Measurements from ENCODE around the gene TSEN15.

Gene TSEN15

DNA sequence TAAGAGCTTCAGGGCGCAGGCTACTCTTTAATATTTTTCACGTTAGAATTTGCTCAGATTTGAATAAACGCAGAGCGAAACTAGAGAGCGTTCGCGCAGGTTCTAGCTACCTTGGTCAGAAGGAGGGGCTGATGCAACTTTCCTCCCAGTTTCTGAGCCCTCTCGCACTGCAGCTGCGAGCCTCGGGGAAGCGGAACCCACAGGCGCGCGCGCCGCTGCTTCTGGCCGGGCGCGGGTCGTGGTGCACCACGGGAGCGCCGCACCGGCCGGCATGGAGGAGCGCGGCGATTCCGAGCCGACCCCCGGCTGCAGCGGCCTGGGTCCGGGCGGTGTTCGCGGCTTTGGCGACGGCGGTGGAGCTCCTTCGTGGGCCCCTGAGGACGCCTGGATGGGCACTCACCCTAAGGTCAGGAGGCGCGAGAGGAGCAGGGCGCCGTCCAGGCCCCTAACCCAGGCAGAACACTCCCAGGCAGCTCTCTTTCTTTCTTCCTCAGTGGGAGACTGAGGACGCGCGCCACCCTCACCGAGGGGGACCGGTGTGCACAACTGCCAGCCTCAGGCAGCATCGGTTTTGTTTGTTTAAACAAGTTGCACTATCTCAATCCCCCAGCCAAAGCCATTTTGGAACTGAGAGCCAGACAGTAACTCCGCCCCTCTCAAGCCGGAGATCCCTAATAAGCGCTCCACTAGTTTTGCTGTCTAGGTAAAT lies at the start of gene TSEN15:
TSS of gene TSEN15 (plus strand) at position 246 of the 709 bp plus-strand sequence. CDS start at position 272, 26 bp downstream.
- peak; percentile 88 for DNase-seq (ENCODE audit: low spot score)

DNA sequence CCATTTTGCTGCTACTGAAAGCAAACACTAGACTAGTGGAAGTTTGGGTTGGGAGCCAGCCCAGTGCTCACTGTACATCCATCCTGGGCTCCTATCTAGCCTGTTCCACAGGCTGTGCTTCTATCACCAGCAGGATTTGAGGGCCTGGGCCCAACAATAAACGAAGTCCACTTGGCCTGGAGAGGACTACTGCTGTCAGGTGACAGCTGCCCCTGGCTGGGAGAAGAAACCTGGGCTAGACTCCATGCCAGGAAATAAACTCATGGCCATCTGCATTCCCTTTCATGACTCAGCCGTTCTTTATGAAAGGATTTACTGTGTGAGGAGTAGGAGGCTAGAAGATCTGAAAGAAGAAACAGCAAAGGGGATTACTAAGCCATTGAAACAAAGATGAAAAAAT lies 49.5 kb upstream of the TSEN15 start:
- no peak for DNase-seq (ENCODE audit: low spot score)

DNA sequence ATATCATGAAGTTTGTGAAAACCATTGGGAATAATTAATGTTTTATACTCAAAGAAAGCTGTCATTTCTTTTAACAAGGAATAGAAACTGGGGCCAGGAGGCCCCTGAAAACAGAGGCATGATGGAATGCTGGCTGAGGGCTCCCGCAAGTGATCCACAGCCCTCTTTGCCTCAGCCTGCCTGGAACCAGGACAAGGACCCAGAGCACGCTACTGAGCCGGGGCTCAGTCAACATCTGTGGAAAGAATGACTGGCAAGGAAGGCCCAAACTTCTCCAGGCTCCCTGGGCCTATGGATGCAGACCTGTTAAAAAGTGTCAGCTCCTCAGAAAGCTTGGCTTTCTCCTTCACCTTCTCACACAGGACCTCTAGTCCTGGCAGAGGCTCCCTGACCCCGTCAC lies 46.6 kb upstream of the TSEN15 start:
- DNase-seq (ENCODE audit: low spot score), result no peak

DNA sequence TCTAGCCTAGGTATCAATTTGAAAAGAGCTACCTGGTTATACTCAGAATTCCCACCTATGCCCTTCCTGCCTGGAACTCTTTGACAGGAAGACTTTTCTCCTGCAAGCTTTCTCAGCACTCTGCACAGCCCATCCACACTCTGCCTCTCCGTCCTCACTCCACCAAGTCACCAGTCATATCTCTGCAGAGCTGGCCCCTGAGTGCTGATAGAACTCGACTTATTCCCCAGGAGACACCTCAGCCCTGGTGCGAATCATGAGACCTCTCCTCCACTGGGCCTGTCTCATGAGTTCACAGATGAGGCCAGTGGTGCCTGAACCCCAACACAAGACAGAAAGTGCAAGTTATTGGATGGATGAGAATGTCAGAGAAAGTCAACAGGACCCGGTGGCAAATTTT lies 46.0 kb upstream of the TSEN15 start:
- no peak for DNase-seq (ENCODE audit: low spot score)

DNA sequence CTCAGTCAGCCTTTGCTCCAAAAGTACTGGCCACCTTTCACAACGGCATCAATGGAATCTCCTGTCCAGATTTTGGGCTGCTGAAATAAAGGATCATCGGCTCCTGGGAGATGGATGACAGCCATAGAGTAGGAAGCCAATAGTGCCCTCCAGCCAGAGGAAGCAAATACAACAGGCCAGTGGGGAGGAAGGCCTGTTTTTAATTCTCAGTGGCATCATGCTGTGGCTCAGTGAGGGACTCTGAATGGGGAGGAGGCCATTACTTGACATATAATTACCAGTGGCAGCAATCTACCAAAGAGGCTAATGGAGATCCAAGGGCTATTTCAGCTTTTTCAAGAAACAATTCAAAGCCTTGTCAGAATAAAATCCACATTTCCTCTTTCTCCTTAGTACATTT lies 40.7 kb upstream of the TSEN15 start:
- no peak for DNase-seq (ENCODE audit: low spot score)

DNA sequence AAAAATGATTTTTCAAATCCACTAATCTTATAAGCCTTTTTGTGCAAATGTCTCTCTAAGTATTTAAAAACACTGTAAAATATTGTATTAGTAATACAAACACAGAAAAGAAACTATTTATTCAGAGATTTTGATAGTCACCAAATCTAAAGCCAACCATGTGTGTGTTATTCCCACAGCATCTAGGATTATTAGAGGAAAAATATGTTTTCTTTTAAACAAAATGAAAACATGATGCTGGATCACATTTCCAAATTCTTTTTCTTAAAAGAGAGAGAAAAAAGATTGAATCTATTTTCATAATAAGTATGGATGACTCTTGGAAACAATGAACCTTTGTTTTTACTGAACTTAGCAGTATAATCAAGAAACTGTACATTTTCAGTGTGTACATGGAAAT lies 39.3 kb upstream of the TSEN15 start:
- no peak for DNase-seq (ENCODE audit: low spot score)

DNA sequence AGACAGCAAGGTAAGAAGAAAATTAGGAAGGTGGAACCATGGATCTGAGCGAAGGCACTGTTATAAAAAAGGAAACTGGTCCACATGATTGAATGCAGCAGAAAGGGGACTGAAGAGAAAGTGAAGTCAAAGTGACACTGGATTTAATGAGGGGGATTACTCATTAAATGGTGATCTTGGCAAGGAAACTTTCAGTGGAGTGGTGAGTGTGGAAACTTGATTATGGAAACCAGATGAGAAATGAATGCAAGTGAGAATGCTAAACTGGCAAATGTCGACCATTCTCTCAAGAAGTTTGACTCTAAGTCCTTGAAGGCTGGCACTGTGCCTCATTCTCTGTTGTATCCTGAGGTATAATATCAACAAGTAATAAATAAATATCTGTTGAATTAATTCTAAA lies 37.3 kb upstream of the TSEN15 start:
- no peak for DNase-seq (ENCODE audit: low spot score)

DNA sequence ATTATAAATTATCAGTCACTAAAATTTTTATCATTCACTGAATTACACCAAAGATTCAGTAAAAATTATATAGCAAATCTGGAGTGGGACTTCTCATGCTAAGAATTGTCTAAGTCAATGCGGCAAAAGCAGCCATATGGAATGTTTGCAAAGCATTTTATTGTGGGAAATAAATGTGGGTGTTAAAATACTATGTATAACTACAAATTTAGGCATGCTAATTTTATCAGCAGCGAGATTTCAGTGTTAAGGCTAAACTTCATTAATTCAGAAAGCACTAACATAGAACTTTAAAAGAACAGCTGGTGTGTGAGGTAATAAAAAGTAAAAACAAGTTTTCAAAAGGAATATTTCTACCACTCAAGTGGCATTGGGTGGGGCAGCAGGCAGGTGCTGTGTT lies 35.4 kb upstream of the TSEN15 start:
- no peak for DNase-seq (ENCODE audit: low spot score)

DNA sequence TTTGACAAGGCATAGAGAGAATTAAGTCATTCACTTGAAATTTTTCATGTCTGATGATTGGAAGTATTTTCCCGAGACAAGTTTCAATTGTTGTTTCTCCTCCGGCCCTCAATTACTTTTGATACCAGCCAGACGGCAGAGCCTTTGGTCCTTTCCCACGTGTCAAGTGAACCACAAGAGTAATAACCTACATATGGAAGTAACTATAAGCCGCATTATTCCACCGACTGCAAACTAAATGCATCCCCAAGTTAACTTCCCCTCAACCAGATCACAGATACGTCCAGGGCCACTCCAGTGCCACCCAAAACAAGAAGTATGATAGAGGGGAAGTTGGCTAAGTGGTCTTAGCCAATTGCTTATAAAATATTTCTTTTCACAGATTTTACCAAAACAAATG lies 34.2 kb upstream of the TSEN15 start:
- DNase-seq (ENCODE audit: low spot score), result no peak

DNA sequence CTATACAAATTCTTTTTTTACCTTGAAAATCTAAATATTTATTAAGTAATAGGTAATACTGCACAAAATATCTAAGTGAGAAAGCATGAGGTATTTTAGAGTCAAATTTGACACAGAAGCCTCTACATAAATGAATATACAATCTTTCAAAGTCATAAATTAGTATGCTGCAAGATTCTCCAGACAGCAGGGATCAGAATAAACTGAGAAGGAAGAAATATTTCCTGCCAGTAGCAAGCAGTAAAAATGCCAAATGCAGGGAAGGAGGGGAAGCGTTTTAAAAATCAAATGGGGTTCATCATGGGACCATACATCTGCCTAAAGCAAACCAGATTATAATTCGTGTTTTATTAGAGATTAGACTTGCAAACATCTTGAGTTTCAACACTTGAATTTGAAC lies 32.9 kb upstream of the TSEN15 start:
- no peak for DNase-seq (ENCODE audit: low spot score)

DNA sequence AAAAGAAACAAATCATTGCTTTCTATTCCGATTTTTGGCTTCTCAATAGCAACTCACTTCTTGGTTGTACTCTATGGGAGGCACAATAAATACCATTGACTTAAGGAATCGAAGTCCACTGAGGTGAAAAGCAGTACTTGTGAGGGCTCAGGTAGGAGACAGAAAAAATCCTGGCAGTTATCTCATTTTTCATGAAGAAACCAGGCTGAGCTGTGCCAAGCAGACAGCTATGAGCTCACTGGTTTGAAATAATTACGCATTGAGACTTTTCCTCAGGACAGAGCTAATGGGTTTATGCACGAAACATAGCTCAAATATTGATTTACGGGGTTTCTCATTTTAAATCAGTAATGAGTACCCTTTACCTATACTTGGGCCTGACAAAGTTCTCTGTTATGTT lies 32.5 kb upstream of the TSEN15 start:
- DNase-seq (ENCODE audit: low spot score), result no peak

DNA sequence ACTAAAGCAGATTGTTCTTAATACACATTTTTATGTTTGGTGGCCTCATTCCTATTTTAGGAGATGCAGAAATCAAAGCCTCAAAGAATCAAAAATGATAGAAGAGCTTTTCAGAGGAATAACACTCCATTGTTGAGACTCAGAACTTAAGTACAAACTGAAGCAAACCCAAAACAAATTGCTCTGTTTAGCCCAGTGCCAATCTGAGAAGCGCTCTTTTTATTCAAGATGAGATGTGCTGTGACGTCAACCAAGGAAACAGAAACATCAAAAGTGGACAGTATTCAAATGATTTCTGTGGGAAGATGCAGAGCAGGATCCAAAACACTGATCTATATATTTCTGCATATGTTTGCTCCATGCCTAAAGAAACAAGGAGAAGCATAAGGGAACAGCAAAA lies 32.0 kb upstream of the TSEN15 start:
- no peak for DNase-seq (ENCODE audit: low spot score)

DNA sequence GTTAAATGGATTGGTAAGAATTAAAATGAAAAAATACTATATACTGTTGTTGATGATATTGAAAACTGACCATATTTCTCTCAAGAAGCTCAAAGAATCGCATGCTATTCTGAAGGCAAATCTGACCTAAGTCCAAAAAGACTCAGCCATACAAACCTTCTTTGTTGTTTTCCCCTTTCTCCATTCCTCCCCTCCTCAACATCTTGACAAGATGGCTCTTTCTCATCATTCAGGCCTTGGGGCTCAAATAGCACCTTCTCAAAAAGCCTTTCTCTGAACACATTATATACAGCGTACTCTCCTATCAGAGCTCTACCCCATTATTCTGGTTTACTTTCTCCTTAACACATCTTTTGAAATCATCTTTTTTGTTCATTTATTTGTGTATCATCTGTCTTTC lies 31.2 kb upstream of the TSEN15 start:
- DNase-seq (ENCODE audit: low spot score), result no peak

DNA sequence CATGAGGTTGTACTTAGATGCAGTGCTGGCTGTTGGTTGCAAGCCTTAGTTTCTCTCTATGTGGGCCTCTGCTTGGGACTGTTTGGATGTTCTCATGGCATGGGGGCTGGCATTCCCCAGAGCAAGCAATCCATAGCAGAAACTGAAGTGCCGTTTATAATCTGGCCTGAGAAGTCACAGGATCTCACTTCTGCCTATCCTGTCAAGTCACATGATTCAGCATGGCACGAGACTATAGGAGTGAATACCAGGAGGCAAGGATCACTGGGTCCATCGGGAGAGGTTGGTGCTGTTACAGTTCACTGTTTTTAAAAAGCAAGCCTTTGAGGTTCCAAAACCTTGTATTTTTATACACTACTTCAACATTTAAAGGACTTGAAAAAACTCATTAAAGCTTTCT lies 30.7 kb upstream of the TSEN15 start:
- DNase-seq (ENCODE audit: low spot score), result no peak

DNA sequence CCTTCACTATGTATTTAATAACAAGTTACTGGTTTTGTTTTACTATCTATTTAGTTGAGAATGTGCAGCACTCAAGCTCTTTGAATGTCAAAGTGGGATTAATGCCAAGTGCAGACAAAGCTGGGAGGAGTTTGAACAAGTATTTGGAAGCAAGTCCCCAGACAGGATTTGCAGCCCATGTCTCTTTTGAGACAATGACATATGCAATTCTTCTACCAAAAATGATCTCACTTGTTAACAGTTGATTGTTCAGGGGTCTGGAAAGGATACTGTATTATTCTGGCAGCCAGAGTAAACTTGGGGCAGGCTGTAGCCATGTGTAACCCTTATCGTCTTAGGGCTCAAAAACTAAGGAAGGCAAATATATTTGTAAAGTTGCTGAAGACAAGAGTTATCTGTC lies 29.8 kb upstream of the TSEN15 start:
- DNase-seq (ENCODE audit: low spot score), result no peak

DNA sequence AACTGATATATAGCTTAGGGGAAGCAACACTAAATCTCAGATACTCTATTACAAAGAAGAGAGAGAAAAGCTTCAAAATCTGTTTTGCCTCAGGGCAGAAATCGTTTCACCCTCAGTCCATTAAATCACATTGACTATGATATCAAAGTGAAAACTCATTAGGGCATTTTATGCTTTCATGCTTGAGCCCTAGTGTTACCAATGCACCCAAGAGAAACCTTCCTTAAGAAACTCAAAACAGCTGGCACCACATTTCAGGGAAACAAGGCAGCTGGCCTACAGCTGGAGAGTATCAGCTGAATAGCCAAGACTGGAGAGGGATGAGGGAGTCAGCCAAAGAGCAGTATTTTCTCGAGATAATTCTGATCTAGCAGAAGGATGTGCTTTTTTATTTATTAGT lies 28.9 kb upstream of the TSEN15 start:
- DNase-seq (ENCODE audit: low spot score), result no peak

DNA sequence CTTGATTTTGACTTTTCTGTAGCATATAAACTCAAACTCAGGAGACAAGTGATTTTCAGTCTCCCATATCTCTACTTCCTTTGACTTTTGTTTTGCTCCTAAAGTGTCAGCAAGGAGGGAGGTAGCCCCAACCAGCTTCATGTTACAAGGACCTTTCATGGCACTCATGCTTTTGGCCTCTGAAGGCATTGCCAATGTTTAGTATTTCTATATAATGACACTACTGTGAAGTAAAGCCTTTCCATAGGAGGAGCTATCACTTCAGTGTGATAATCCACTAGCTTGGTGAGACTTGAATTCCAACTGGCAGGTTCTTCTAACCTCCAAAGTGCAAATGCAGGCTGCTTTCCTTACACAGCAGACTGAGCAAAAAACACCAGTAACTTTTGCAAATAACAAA lies 28.4 kb upstream of the TSEN15 start:
- DNase-seq (ENCODE audit: low spot score), result no peak

DNA sequence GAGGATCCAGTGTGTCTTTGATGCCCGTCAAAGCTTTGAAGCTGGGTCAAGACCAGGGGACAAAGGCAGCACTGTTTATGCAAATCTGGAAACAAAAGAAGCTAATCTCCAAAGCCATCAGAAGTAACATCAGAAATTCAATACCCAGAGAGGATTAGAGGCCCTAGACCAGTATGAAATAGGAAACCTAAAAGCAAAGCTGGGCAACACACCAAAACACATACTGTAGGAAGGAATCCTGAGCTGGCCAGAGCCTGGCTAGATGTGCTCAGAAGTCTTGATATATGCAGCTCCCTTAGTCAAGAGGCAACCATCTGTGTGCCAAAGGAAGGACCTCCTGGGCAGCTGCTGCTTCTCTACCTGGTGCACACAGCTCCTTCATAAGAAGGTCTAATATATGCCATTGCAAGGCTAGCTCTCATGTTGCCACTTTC lies 26.3 kb upstream of the TSEN15 start:
- DNase-seq (ENCODE audit: low spot score), result no peak

DNA sequence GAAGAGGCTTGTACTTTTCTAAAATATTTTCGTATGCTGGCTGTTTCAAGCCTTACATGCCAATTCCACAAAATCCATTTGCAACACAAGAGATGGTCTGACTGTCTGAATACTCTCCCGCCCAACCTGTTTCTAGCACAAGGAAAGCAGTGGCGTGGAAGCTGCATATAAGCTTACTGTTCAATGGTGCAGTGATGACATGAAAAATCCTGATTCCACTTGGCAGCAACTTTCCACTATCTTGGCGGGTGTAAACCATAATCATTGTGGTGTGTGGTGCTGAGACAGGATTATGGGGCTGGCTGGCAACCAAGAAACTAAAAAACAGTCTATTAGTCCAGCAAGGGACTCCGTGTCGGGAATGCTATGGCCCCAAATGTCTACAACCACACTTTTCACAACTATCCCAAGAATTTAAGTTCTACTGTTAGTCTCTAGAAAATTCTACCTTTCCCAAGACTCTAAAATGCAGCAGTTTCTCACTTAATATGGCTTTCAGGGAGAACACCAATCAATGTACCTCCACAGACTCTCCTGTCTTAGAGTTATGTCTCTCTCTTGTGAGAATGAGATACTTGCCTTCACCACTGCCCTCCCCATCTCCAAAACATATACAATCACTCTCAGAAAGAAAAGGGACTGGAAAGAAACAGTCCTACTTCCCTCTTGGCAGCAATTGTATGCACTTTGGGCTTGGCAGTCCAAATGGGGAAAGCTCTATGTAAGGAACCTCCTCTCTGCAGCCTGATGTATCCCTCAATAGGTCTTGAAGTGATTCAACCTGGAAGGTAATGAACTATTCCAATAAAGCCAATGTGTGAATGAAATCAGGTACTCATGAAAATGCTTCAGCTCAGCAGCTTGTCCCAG lies 23.5 kb upstream of the TSEN15 start:
- peak; percentile 74 for DNase-seq (ENCODE audit: low spot score)

DNA sequence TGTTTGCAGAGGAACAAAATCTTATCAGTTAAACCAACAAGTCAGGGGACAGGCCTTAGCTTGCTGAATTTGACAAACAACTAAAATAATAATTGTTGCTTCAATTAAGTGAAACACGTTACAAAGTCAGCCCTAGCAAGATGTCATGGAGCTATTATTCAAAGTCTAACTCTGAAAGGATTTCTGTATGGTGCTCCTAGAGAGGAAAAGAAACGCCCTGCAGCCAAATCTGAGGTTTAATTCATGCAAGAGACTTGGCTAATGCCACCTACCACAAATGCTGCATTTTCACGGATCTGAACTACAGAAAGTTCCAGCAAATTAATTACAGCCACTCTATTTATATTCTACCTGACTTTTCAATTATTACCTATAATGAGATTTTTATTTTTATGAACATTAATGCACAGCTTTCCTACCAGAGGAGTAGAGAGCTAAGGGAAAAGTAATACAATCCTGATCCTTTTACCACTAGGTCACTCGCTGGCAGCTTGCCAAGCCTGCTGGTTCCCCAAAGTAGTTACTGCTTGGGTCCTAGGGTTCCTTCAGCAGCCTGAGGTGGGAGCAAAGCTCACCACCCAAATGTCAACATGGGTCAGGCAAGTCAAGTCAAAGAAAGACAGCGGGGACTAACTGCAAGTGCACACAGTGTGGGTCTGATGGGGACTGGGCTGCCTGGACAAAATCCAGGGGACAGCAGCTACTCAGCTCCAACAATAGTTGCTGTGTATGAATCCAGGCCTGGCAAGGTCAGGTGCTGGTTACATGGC lies 22.5 kb upstream of the TSEN15 start:
- DNase-seq (ENCODE audit: low spot score), result no peak

DNA sequence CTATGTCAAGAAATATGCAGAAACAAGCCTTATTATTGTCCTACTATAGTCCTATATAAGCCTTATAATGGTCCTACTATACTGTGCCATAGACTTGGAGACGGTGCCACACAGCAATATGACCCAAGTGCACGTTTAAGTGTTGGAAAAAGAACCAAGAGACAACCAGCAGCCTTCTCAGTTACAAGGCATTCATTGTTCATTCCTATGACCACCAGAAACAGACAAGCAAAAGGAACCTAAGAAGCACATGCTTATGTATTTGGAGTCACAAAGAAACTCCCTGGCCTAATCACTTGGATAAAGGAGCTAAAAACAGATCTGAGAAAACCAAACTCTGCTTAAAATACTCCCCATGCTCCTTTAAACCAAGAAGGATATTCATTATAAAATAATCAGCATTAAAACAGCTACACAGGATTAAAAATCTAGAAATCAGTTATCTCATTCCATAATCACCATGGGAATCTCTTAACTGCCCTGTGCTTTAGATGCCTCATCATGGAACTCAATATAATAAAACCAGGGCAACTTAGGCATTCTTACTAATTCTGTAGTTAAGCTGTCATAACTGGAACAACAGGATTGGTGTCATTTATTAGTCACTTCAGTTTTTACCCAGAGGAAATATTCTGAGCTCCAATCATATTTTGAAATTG lies 21.0 kb upstream of the TSEN15 start:
- DNase-seq (ENCODE audit: low spot score), result no peak

DNA sequence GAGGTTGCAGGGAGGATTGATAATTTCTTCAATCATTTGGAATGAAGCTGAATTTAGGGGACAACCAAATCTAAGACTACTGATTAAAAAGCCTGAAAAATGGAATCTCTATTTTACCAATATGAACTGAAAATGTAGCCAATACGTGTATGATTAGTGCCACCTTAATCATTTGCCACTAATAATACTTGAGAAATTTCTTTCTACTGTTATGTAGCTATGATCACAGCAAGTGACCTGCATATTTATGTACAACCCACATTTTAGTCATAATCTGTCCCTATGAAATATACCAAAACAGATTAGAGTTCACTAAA lies 20.5 kb upstream of the TSEN15 start:
- DNase-seq (ENCODE audit: low spot score), result no peak
